ENCODE data around the gene SLC22A23.
"Not testable (repeated sequence)": the region's sequence is repeated elsewhere in the genome, so short reads cannot be mapped to it uniquely, and the experiment has no call there.

Gene SLC22A23

DNA sequence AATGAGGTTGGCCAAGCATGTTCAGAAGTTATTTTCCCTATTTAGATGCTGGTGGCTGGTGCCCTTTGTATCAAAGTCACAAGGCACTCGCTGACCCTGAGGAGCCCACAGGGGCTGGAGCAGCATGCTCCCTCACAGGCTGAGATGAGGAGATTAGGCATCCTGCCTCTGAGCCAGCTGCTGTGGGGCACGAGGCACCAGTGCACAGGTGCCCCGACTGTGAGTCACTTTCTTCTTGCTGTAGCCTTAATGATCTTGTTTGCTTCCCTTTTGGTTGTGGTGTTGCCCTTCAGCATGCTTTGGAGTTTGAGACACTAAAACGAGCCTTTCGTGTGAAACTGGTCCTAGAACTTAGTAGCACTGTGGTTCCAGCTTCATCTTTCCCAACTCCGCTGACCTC is 193.8 kb downstream of the SLC22A23 start:
- no peak for DNase-seq (ENCODE audit: low read depth)

DNA sequence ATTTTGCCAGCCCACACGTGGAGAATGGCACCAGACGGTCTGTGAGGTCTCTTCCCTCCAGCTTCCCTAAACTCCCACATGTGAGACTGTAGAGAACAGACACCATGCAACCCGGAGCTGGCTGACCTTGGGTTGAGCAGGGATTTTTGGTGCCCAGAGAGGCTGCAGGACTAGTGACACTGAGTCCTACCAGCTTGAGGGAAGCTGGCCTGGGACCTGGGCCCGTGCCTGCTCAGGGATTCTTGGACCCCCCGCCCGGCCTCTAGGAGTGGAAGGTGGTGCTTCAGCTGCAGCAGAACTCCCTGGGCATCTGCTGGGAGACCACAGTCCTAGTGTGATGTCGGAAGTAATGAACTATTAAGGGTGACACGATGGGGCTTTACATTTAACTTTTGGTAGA is 194.9 kb downstream of the SLC22A23 start:
- DNase-seq (ENCODE audit: low read depth) = no peak

DNA sequence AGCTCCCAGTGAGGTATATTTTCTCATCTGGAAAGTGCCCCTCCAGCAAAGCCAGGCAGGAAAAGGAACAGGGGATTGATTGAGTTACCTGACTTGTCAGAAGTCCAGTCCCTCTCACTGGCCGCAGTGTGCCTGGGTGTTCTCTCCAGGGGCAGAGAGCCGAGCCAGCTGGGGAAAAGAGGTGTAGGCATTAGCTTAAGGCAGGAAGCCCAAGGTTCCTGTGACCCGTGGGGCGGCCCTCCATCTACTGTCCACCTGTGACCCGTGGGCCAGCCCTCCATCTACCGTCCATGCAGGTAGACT is 195.4 kb downstream of the SLC22A23 start:
- no peak for DNase-seq (ENCODE audit: low read depth)

DNA sequence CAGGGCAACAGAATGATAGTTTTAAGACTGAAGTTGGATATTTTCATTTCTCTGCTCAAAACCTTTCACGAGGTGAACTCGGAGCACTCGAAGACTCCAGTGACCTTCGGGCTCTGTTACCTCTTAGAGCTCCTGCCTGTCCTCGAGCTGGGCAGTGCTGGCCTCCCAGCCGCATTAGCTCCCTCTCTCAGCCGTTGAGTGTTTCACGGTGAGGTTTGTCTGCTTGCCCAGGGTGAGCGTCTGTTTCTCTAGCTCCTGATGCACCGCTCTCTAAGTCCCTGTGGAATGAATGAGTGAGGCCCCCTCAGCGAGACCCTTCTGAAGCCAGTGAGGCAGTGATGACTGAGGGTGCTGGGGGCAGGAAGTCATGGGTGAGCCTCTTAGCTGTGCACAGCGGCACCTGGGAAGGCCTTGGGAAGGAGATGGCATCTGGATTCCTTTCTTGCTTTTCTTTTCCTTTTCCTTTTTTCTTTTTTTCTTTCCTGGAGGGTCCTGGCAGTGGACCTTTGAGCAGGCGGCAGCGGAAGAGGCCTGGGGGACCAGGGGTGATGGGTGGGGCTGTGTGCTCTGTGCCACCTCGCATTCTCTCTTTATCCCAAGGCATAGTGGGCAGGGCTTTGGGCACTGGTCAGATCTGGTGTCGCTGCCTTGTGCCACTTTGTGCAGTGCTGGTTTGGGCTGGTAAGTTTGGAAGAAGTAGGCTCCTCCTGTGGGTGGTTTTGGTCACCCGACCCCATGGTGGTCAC is 195.9 kb downstream of the SLC22A23 start:
- no peak for DNase-seq (ENCODE audit: low read depth)

DNA sequence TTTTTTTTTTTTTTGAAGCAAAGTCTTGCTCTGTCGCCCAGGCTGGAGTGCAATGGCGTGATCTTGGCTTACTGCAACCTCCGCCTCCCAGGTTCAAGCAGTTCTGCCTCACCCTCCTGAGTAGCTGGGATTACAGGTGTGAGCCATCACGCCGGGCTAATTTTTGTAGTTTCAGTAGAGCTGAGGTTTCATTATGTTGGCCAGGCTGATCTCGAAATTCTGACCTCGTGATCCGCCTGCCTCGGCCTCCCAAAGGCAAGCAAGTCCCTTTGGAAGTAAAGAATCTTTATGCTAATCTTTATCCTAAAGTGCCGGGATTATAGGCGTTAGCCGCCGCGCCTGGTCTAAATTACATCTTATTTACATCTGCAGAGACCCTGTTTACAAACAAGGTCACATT is 196.6 kb downstream of the SLC22A23 start:
- DNase-seq (ENCODE audit: low read depth) = no peak

DNA sequence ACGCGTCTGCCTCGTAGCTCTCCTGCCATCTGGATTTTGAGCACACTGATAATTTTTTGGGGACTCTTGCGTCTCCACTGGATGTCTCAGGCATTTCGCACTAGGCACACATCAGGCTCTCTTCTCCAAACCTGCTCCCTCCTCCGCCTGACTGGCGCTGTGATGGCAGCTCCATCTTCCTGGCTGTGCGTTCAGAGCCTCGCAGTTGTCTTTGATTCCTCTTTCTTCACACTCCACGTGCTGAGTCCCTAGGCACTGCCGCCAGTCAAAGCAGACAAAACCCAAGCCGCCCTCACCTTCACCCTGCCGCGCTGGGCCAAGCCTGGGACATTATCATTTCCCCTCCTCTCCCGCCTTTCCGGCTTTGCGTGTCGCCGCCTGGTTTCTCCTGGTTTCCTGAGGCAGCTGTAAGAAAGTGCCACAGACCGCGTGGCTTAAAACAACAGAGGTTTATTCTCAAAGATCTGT is 197.3 kb downstream of the SLC22A23 start:
- no peak for DNase-seq (ENCODE audit: low read depth)

DNA sequence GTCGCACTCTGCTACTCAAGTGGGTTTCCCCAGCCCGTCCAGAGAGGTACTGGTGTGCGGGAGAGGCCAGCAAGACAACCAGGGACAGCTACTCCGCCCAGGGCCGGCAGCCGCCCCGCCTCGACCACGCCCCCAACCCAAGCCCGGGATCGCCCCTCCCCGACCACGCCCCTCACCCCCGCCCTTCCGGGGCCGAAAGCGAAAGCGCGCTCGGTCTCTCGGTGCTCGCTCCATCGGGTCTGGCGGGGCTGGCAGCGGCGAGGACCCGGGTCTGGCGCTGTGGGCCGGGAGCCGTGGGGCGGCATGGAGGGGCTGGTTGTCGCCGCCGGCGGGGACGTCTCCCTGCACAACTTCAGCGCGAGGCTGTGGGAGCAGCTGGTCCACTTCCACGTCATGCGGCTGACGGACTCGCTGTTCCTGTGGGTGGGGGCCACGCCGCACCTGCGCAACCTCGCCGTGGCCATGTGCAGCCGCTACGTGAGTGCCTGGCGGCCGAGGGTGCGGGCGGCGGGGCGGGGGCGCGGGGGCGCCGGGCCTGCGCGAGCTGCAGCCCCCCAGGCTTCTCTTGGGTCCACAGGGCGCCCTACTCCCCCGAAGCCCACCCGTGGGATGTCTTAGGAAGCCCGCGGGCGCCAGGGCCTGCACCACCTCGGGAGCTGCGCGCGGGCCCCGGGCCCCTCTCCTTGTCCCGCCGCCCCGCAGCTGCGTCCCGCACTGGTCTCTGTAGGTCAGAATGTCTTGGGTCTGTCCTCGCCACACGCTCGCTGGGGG is 197.9 kb downstream of the SLC22A23 start, which contains the start of gene PSMG4:
TSS of gene PSMG4 (plus strand) at position 228 of the 771 bp plus-strand sequence. CDS start at position 304, 76 bp downstream.
- peak; percentile 94 for DNase-seq (ENCODE audit: low read depth)

DNA sequence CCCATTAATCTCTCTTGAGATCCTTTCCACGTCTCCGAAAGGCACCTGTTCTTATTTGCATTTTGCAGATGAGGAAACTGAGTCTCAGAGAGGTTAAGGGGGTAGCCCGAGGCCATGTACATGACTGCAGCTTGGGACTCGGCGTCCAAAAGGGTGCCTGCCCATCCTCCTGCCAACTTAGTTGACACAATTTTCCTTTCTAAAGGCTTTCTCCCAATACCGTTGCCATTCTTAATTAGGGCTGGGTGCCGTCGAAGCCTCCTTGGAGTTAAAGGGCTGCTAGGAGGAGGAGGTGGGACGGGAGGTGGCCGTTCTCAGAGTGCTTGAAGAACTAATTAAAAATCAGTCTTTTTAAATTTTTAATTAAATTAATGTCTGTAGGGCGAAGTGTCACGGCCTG is 198.6 kb downstream of the SLC22A23 start:
- no peak for DNase-seq (ENCODE audit: low read depth)

DNA sequence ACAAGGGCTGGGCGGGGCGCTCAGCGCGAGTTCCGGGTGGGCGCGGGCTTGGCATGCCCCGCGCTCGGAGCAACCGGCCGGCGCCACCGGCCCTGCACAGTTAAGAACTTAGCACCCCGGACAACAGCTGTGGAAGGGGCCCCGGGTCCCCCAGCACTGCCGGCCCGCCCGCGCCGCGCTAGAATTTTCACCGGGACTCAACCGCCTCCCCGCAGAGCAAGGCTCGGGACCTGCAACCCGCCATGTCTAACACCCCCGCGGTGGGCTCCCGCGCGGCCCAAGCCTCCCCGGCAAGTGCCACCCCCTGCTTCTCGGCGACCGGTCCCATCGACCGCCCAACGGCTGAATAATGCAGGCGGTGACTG is 203.3 kb downstream of the SLC22A23 start:
- no peak for DNase-seq (ENCODE audit: low read depth)

DNA sequence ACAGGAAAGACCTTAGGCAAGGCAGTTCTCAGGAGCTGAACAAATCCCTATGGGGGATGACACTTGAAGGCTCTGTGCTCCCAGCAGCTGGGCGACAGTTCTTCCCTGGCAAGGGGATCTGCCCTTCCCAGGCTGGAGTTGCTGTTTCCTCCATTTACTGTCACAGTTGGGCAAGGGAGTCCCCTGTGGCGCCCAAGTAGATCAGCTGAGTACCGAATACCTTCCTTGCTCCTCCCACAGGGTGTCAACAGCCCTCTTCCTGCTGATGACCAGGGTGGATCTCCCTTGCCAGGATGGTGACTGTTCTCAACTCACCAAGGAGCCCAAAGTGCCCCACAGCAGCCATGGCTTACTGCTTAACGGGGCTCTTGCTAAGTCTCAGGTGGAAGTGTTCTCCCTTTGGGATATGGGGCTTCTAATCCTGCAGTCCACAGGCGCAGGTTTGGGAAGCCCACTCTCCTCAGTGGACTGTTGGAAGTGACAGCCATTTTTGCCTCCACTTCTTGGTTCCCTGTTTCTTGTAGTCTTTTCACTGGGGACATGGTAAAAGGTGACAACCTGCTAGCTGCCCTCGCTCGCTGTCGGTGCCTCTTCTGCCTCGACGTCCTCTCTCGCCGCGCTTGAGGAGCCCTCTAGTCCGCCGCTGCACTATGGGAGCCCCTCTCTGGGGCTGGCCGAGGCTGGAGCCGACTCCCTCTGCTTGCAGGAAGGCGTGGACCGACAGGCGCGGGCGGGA is 203.8 kb downstream of the SLC22A23 start:
- no peak for DNase-seq (ENCODE audit: low read depth)

DNA sequence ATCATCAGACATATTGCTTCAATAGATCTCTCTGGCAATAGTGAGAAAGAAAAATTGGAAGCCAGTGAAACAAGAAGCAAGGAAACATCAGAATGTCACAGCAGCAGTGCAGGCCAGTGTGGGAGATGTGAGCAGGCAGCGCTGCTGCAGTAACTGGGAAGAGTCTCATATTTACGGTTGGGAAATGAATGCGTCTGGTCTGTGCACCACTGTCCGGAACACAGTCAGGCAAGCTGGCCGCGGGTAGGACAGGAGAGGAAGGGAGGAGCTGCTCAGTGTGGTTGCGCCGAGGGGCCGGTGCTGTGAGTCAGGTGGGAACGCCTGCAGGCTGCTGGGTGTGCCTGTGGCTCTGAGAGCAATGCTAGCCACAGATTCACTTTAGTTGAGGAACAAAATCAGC is 204.5 kb downstream of the SLC22A23 start:
- DNase-seq (ENCODE audit: low read depth) = no peak

DNA sequence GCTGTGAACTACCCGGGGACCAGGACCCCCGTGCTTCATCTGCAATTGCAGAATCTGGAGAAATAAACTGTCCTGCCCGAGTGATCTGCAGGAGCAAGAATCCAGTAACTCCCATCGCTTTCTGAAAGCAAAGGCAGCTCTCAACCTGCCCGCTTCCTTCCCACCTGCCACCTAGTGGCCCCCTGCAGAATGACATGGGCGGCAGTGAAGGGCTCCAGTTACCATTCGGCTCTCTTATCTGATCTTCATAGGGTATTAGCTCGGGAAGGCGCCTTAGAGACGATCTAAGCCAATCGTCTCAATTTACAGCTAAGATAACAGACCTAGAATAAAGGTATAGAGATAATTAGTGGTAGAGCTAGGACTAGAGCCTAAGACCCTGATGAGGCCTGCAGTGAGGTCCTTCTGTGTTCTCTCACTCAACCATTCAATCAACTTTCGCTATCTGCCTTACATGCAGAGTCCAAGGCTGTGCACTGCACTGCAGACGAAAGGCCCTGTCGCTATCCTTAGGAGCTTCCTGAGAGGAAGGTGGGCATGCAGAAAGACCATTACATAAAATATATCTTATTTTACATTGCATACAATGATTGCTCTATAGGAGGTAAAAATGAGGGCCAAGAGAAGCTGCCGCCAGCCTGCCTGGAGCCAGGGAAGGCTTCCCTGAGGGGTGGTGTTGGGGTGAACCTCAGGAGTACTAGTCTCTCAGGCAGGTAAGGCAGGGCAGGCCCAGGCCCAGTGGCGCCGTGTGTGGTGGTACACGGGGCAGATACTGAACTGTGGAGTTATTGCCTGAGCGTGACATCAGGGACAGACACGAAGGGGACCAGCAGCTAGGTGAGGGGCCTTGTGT is 205.2 kb downstream of the SLC22A23 start:
- DNase-seq (ENCODE audit: low read depth) = peak; percentile 68

DNA sequence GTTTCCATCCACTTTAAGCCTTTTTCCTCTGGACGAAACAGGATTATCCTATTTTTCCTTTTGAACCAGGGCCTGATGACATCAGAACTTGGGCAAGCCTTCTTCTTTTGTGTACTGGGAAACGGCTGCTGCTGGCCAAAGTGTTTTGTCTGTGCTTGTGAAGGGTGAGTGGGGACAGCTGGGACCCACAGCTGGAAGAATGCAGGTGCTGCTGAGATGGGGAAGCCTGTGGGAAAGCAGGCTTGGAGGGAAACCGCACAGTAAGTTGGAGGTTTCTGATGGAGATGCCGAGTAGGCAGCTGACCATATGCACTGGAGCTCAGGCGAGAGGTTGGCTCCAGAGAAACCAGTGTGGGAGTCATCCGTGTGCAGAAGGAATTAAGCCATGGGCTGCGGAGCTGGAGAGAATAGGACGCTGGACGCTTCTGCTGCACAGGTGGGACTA is 206.6 kb downstream of the SLC22A23 start:
- no peak for DNase-seq (ENCODE audit: low read depth)

DNA sequence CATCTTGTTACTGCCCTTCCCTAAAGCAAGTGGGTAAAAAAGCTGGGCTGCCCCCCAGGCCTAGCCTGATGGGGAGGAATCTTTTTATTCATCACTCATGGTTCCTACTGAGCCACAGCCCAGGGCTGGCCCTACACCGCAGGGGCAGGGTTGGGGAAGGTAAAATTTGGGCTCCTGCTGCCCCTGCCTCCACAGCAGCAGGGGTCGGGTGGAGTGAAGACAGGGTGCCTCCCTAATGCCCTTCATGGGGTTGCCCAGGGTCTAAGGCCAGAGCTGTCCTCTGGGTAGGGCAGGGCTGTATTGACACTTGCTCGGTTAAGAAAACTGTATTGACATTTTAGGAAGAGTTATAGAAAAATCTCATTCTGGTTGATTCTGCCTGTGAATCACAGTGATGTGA is 207.0 kb downstream of the SLC22A23 start:
- DNase-seq (ENCODE audit: low read depth) = no peak

DNA sequence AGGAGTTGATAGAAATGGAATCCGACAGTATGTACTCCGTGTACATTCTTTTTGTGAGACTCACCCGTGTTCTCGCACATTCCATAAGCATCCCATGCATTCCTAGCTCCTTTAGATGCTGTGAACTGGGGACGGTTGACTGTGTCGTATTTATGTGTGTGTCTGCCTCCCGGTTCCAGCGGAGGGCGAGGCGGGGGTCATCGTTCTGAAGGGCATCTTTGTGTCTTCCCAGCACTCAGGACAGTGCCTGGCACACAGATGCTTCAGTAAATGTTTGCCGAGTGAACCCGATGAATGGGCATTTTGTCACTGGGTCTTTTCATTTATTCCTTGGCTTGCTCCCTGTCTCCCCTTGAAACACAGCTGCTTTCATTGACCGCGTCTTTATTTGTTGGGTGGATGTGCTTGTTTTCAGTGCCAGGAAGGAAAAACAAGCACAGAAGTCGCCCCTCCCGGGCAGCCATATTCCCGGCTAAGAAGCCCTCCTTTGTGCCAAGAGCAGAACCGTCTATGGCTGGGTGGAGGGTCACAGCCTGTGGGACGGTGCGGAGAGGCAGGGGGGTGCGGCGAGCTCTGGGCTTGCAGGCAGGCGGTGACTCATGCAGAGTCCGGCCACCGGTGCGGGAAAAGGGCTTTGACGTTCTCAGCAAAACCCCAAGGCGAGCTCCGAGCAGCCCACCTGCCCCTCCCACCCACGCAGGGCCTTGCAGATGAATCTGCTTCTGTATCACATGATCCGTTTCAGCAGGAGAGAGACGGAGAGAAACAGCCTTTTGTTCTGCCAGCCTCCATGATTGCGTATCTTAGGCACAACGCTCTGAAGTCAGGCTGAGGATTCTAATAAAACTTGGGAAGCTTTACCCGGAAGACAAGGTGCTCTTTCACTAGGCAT is 209.3 kb downstream of the SLC22A23 start:
- no peak for DNase-seq (ENCODE audit: low read depth)

DNA sequence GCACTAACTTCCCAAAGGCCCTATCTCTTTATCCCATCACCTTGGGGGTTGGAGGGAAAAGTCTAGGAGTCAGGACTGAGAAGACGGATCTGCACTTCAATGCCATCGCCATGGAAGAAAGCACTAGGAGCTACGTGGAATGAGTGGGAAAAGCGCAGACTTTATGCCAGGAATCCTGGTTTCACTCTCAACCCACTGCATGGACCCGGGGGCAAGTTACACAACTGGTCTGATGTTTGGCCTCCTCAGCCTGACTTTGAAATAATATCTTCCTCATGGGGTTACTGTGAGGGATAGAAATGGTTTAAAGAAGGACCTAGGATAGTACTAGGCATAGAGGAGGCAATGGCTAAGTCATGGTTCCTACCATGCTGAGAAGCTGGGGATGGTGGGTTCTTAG is 211.6 kb downstream of the SLC22A23 start:
- DNase-seq (ENCODE audit: low read depth) = no peak

DNA sequence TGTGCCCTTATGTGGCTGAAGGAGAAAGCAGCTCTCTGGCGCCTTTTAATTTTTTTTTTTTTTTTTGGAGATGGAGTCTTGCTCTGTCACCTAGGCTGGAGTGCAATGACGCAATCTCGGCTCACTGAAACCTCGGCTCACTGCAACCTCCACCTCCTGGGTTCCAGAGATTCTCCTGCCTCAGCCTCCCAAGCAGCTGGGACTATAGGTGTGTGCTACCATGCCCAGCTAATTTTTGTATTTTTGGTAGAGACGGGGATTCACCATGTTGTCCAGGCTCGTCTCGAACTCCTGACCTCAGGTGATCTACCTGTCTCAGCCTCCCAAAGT is 212.1 kb downstream of the SLC22A23 start:
- DNase-seq (ENCODE audit: low read depth) = not testable (repeated sequence)

DNA sequence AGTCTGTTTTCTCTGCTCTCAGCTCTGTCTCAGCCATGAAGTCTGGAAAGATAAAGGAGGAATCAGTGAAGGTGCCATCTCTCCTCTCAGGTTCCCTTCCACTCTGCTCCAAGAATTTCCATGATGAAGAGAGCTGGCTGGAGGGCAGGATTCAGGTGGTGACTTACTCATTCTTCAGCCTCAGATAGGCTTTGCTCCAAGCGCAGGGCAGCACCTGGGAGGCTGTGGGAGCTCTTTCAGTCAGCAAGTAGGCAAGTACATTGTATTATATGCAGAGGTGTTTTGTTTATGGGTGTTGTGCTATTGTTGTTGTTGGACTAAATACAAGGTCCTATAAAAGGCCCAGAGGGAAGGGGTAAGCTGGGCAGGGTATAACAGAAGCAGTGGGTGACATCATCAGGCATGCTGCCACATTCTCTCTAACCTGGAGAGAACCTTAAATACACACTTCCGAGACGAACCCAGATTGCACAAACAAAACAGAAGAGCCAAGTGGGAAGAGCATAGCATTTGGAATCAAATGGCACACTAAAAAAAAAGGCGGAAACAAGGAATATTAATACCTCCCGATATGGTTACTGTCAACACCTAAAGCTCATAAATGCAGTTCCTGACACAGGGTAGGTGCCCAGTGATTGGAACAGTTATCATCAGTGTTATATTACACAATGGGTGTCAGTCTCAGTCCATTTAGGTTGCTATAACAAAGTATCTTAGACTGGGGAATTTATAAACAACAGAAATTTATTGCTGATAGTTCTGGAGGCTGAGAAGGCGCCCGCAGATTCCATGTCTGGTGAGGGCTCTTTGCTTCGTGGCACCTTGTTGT is 212.6 kb downstream of the SLC22A23 start:
- no peak for DNase-seq (ENCODE audit: low read depth)

DNA sequence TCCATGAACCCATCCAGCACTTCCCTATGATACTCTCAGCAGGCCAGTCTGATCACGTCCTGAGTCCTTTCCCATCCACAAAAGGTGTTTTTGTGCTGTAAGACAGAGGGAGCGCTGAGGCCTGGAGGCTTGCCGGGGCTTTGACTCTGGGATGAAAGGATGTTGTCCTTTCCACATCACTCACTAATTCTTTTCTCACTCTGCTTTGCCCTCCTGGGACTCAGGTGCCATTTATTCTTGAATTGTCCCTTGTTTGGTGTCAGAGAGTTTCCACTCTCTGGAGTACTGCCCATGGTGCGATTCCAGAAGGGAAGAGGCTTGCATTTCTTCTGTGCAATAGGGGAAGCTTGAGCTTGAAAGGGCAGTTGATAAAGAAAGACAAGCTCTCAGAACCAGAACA is 214.1 kb downstream of the SLC22A23 start:
- DNase-seq (ENCODE audit: low read depth) = no peak

DNA sequence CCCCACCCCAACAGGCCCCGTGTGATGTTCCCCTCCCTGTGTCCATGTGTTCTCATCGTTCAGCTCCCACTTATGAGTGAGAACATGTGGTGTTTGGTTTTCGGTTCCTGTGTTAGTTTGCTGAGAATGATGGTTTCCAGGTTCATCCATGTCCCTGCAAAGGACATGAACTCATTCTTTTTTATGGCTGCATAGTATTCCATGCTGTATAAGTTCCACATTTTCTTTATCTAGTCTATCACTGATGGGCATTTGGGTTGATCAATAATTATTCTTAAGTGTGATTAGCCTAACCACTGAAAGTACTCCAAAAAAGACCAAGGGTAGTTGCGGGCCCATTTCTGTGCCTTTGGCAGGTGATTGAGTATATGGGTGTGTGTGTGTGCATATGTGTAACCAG is 215.1 kb downstream of the SLC22A23 start:
- not testable (repeated sequence) for DNase-seq (ENCODE audit: low read depth)
